Daoy (cell line): ENCODE results near the gene NUP107. TPM values are rescaled to one million over a fixed set of nuclear protein-coding genes. Genes with fewer than 3 reads are reported as not detected.

ENCODE experiments used
- DNase-seq: peaks from one replicate; pipeline ENCODE4 v3.0.0-alpha.2; 2015; ENCODE audit warnings: low read depth
- total RNA-seq: library from RNA; depleted of rRNA; stranded (reverse); fragments of >200 nt; shearing (Covaris generic); gene quantifications from 2 replicates; pipeline ENCODE4 v1.2.3, GENCODE V29; 2014

Gene NUP107
- total RNA-seq, 1 experiment from 2014 or later = 168 TPM

DNA sequence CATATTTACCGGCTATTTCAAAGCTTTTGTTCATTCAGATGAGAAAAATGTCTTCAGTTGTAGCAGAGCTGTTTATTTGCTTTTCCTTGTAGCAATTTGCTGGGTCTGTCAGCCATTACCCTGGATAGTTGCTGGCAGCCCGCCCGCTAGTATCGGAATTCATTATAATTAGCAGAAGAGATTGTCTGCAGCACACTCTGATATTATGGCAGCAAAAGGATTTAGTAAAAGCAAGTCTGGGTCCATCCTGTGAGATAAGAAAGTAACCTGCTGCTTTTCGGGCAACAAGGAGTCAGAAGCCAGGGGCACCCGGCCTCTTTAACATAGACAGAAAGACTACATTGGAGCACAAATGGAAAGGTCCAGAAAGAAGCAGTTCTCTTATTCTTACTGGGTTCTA lies 53.1 kb downstream of the NUP107 start:
- DNase-seq = no peak

DNA sequence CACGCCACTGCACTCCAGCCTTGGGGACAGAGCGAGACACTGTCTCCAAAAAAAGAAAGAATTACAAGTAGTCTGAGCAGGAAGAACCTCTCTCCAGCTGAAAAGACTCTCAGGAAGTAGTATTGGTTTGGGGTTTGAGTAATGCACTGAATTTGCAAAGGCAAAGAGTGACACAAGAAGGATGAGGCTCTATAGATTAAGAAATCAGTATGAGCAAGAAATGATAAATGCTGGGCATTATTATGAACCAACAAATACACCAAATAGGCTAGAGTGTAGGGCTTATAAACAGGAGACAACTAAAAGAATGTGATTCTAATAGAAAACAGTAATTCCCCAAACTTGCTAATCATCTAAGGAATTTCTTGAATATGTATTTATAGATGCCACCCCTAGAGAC lies 56.6 kb downstream of the NUP107 start:
- no peak for DNase-seq

DNA sequence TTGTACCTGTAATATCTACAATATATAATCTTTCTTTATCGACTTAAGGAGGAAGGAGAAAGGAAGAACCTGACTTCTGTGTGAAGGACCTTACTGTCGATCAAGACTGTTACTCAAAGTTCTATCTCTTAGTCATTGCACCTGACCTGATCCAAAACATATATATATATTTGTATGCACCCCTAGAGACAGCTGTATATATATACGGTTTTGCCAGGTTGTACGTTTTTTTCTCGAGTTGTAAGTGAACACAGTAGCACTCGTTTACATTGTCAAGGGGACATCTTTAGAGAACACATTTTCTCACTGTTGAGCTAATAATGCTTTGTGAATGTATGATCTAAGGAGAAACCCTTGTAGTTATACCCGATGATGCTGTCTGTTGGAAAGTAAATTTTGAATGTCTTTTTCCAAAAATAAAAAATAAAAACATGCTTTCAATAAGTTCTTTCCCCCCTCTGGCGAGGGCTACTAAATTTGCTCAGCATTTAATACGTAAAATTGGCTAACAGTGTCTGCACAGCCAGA lies 58.7 kb downstream of the NUP107 start:
- no peak for DNase-seq

DNA sequence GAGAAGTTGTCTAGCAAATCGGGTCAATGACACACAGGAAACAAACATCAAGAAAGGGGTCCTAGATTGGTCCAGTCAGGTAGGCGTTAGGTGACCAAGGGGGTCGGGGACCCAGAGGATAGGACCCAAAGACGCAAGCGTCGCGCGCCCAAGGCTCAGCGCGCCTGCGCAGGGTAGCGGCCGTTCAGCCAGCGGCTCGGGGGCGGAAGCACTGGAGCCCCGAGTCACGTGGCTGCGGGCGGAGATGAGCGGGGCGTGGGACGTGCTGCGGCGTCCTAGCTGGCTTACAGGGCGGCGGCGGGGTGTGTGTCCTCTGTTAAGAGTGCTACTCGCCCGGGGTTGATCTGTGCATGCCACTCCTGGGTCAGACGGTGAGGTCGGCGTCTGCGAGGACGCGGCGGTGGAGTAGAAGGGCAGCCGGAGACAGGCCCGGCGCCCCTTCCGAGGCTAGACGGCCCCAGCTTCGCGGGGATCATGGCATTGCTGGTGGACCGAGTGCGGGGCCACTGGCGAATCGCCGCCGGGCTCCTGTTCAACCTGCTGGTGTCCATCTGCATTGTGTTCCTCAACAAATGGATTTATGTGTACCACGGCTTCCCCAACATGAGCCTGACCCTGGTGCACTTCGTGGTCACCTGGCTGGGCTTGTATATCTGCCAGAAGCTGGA lies 59.3 kb downstream of the NUP107 start, which contains the start of gene SLC35E3:
SLC35E3 (plus strand) TSS at position 273 of the 668 bp plus-strand sequence; CDS start at position 475, 202 bp downstream.
- DNase-seq = peak; percentile 97

DNA sequence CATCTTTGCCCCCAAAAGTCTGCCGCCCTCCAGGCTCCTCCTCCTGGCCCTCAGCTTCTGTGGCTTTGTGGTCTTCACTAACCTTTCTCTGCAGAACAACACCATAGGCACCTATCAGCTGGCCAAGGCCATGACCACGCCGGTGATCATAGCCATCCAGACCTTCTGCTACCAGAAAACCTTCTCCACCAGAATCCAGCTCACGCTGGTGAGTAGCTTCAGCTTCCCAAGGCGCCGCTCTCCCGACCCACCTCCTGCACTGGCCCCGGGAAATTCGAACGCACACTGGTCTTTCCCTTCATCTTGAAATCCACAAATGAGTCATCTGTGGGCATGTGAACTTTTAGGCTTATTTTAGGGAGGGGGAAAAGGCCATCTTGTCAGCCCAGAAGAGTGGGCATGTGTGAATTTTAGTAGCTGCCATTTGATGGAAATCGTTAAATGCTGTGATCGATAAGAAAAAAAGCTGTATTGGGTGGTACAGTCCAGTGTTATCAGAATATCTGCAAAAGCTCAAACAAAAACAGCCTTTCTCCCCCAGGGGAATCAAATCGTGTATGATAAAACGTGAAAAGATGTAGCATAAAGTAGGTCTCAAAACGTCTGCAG lies 59.9 kb downstream of the NUP107 start:
- peak; percentile 76 for DNase-seq

DNA sequence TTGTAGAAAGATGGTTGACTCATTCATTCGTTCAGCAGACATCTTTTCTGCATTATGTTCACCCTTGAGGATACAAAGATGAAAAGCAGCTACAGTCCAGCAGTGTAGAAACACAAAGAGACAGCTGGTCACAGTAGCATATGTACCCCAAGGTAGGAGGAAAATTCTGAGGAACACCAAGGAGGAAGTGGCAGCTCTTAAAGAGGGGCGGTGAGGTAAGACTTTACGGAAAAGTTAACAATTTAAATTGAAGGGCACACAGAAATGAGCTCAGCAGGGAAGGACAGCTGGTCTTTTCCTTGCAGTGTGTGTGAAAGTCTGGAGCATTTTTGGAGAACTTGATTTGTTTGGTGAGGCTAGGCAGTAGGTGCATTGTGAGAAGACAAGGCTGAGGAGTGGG lies 62.7 kb downstream of the NUP107 start:
- no peak for DNase-seq

DNA sequence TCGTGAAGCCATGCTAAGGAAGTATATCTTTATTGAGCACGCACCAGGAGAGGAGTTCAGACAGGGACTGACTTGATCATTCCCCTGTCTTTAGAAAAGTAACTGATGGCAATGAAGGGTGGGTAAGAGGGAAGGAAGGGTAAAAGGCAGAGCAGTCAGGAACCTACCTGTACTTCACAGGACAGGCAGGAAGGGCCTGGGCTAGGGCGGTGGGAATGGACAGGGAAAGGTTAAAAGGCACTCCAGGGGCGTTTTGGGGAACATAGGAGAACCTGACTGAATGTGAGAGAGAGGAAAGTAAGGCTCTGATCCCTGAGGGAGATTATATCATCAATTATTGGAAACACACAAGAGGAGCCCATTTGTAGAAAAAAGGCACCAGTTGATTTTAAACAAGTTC lies 63.1 kb downstream of the NUP107 start:
- no peak for DNase-seq

DNA sequence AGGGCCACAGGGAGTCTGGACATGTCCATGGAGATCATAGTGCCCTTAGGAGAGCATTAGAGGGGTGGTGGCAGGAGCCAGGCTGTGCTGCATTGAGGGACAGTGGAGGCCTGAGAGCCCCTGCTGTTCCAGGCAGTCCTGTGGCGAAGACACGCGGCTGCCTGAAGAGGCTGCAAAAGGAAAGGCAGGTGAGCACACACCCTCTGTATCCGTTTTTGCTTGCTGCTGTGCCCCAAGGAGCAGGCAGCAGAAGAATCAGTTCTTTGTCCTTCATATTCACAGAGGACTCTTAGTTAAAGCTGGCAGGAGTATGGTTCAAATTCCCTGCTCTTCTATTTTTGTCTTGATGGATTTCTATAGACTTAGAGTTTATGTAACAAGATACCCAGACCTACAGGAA lies 63.7 kb downstream of the NUP107 start:
- DNase-seq = no peak

DNA sequence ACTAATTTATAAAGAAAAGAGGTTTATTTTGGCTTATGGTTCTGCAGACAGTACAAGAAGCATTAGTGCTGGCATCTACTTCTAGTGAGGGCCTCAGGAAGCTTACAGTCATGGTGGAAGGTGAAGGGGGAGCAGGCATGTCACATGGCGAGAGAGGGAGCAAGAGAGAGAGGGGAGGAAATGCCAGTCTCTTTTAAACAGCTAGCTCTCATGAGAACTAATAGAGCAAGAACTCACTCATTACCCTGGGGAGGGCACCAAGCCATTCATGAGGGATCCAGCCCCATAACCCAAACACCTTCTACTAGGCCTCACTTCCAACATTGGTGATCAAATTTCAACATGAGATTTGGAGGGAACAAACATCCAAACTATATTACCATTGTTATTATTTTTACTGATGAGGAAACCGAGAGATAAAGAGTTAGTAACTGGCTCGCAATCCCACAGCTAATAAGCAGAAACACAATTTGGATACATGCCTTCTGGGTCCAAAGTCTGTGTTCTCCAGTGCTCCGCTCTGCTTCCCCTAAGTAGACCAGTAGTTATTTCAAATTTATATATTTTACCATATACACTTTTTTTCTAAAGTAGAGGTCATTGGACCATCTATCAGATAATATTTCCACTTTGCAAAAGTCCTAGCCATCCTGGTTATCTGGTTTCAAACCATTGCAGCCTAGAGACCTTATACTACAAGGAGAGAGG lies 68.9 kb downstream of the NUP107 start:
- DNase-seq = no peak

DNA sequence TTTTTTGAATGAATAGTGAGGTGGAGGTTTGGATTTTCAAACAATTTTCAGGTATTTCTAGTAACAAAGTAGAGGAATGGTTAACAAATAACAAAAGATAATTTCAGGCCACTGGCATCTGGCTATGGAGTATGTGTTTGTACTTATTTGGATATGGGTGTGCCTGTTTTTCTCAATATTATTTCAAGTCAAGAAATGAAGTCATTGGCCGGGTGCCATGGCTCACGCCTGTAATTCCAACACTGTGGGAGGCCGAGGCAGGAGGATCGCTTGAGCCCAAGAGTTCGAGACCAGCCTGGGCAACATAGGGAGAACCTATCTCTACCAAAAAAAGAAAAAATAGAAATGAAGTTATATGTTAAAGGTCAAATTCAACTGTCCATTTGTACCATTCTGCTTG lies 73.1 kb downstream of the NUP107 start:
- DNase-seq = no peak

DNA sequence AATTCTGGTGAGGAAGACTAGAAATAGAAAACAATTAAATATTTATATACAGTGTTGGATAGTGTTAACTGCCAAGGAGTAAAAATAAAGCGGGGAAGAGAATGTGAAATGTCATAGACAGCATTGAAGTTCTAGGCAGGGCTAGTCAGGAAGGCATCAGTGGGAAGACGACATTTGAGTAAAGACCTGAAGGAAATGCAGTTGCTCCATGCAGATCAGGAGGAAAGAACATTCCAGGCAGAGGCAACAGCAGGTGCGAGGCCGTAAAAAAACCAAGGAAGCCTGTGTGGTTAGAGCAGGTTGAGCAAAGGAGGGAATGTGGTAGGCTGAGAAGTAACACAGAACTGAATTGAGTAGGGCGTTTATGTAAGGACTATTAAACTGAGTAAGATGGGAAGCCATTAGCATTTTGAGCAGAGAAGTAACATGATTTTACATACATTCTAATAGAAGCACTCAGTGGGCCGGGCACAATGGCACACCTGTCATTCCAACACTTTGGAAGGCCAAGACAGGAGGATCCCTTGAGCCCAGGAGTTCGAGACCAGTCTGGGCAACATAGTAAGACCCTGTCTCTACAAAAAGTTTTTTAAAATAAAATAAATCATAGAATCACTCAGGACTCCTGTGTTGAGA lies 74.1 kb downstream of the NUP107 start:
- no peak for DNase-seq

DNA sequence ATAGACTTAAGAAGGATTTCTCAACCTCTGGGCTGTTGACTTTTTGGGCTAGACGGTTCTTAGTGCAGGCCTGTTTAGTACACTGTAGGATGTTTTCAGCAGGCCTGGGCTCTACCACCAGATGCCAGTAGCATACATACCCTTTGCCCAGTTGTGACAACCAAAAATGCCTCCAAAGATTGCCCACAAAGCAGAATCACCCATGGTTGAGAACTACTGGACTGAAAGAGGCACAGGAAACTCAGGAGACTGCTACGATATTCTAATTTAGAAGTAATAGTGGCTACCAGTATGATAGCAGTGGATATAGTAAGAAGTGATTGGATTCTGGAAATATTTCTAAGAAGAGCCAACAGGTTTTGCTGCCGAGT lies 74.6 kb downstream of the NUP107 start:
- DNase-seq = no peak

DNA sequence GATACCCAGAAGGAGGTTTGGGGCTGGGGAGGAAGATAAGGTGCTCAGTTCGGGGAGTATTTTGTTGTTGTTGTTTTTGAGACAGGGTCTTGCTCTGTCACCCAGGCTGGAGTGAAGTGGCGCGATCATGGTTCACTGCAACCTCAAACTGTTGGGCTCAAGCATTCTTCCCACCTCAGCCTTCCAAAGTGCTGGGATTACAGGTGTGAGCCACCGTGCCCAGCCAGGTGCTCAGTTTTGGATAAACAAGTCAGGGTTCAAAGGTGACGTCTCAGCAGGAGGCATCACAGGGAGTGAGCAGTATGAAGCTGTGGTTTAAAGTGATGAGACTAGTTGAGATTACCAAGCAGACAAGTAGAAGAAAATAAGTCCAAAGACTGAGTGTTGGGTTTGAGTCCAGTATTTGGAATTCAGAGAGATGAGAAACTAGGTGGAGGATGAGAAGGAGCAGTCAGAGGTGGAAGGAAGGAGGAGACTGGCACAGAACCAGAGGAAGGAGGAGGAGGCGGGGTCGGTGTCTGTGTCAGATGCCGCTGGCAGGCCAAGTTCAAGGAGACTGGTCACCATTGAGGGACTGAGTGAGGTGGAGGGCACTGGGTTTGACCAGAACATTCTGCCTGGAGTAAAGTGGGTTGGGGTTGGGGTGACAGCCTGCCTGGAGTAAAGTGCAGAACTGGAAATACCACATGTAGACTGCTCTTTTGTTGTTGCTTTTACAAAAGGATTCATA lies 75.3 kb downstream of the NUP107 start:
- DNase-seq = no peak

DNA sequence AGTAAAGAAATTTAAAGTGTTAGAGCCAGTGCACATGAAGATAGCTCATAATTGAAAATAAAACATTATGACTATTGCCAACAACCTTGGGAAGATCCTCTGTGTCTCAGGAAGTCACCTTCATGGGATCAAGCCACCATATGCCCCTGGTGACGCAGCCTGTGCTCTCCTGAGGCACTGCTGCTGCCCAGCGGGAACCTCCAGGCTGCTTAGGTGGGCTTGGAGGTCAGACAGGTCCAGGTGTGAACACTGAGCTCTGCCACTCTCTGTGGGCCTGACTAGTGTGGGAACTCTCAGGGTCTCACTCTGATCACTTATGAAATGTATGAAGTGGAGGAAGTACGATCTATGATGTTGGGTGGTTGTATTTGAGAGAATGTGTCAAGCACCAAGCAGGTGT lies 75.9 kb downstream of the NUP107 start:
- DNase-seq = no peak

DNA sequence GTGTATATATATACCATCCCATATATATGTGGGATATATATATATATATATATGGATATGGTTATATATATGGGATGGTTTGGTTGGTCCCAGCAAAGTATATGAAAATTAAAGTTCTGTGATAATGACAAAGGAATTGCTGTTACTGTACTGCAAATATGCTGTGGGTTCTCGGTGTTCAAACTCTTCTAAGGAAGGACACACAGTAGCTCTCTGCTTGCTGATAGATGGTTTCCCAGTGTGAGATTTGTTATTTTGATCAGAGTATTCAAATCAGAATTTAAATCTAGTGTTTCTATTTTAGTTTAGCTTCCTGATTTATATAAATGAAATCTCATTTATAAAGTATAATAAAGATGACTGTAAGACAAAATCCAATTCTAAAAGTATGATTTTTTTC lies 78.9 kb downstream of the NUP107 start:
- DNase-seq = no peak

DNA sequence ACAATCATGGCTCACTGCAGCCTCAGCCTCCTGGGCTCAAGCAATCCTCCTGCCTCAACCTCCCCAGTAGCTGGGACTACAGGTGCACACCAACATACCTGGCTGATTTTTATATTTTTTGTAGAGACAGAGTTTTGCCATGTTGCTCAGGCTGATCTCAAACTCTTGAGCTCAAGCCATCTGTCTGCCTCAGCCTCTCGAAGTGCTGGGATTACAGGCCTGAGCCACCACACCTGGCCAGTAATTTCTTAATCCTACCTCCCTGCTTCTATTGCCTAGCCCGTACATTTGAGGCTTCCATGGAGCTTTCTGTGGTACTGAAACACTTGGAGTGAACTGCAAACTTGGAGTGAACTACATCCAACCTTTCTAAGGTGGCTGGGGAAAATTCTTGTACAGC lies 79.9 kb downstream of the NUP107 start:
- no peak for DNase-seq

DNA sequence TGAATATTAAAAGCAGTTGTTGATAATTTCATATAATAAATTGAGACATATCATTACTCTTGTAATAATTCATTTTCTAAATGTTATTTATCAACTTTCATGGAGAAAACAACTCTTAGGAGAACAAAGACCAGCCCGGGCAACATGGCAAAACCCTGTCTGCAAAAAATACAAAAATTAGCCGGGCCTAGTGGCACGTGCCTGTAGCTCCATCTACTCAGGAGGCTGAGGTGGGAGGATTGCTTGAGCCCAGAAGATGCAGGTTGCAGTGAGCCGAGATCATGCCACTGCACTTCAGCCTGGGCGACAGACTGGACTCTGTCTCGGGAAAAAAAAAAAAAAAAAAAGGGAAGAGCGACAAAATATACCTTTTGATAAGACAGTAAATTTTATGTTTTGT lies 80.4 kb downstream of the NUP107 start:
- no peak for DNase-seq

DNA sequence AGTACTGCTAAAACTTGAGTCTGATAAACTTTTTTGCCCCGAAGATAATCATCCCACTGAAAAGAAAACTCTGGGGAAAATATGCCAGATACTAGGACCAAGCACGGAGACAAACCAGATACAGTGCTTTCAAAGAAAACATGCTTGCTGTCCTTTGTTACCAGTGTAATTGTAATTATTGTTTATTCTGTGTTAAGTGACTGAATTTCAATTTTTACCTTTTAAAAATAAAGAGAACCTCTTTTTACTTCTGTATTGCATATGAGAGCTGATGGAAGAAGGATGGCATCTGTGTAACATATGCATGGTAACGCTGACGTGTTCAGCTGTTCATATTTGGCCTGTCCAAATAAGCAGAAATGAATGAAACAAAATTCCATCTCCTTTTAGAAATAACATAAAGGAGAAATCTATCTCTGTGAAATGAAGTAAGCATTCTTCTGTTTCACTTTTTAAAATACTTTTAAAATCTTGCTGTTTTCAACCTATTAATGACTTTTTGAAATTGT lies 81.7 kb downstream of the NUP107 start:
- DNase-seq = no peak

DNA sequence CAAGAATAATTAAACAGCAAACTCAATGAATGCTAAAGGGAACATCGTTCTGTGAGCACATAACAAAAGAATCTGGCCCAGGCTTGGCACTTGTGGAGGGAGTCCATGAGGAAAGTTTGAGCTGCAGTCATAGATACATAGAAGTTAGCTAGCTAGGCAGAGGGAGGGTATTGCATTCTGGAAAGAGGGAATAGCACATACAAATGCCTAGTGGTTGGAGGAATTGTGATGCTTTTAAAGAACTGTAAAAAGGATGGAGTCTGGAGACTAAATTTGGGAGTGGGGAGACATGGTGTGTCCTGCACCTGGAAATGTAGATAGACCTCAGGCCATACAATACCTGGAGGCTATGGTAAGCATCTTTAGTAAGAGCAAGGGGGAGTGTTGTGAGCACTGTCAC lies 83.2 kb downstream of the NUP107 start:
- no peak for DNase-seq

DNA sequence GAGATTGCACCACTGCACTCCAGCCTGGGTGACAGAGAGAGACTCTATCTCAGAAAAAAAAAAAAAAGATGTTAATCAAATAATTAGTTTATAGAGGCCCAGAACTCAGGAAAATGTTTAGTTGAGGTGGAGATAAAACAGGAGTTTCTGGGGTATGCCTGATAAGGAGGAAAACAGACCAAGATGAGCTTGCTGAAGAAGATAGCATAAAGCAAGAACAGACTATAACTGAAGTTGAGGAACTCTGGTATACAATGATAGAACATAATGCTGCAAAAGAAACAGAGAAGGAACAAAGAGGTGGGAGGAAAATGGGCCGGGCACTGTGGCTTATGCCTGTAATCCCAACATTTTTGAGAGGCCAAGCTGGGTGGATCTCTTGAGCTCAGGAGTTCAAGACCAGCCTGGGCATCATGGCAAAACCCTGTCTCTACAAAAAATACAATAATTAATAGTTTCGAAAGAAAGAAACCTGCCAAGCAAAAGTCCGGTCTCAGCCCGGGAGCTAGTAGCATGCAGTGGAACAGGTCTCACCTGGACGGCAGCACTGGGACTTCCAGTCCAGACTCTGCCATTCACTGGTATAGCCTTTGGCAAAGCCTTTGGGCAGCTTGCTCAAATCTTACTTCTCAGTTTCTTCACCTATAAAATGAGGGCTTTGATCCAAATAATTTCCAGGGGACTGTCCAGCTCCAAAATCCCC lies 84.6 kb downstream of the NUP107 start:
- no peak for DNase-seq

DNA sequence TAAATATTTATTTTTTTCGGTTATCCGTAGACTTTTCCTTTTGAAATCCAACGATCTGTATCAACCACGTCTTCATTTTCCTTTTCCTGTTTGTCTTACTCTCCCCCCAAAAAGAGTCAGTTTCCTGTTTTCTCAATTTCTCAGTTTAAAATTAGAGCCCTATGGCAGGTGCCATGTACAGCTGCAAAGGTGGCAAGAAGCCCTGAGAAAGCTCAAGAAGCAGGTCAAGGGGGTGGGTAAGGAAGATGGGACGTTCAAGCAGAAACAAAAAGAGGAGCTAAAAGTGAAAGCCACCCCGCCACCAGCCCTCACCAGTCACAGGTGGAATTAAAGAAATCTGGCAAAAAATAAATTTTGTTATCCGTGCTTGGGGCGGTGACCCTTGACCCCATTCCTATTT lies 85.9 kb downstream of the NUP107 start:
- no peak for DNase-seq
